ENCODE results near the gene PTK6. TPM values are rescaled to one million over a fixed set of nuclear protein-coding genes. Genes with fewer than 3 reads are reported as not detected.

PTK6 gene
- total RNA-seq, 4 donors from 2014 or later = under 0.01 TPM; not detected in 2

- Histone ChIP-seq H3K4me3 (no peak overlapping the region), H3K27ac (no peak overlapping the region), H3K4me1 (no peaks in the 10 kb centered on the region), H3K9me3 (peaks cover 0 to 4% of the 10 kb centered on the region in 2 donors), H3K27me3 (peaks cover 0 to 11% of the 10 kb centered on the region in 2 donors), H3K36me3 (no peaks in the 10 kb centered on the region)
- TF ChIP-seq, protein P1, sequence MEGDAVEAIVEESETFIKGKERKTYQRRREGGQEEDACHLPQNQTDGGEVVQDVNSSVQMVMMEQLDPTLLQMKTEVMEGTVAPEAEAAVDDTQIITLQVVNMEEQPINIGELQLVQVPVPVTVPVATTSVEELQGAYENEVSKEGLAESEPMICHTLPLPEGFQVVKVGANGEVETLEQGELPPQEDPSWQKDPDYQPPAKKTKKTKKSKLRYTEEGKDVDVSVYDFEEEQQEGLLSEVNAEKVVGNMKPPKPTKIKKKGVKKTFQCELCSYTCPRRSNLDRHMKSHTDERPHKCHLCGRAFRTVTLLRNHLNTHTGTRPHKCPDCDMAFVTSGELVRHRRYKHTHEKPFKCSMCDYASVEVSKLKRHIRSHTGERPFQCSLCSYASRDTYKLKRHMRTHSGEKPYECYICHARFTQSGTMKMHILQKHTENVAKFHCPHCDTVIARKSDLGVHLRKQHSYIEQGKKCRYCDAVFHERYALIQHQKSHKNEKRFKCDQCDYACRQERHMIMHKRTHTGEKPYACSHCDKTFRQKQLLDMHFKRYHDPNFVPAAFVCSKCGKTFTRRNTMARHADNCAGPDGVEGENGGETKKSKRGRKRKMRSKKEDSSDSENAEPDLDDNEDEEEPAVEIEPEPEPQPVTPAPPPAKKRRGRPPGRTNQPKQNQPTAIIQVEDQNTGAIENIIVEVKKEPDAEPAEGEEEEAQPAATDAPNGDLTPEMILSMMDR (IDR thresholded peaks at IDR 0.05) = no peak
- no peak for TF ChIP-seq POLR2A (IDR thresholded peaks at IDR 0.05)
- intact Hi-C loops (cut with DNase I; ENCODE audit: low total_unique reads) = no loop called here
- DNase-seq = no peak
Measured at GRCh38 chr20:63509088-63509564, 28.1 kb downstream of the PTK6 start.

- TF ChIP-seq POLR2A (IDR thresholded peaks at IDR 0.05) = no peak
- TF ChIP-seq, protein P1 (IDR thresholded peaks at IDR 0.05) = no peak
- intact Hi-C loops (cut with DNase I; ENCODE audit: low total_unique reads) = no loop called here
- Histone ChIP-seq H3K4me1 (no peaks in the 10 kb centered on the region), H3K36me3 (no peaks in the 10 kb centered on the region), H3K4me3 (no peak overlapping the region), H3K9me3 (peaks cover 0 to 4% of the 10 kb centered on the region in 2 donors), H3K27ac (no peak overlapping the region), H3K27me3 (peaks cover 0 to 11% of the 10 kb centered on the region in 2 donors)
- DNase-seq = no peak
Measured at GRCh38 chr20:63508072-63508768, 29.0 kb downstream of the PTK6 start.

- TF ChIP-seq POLR2A (IDR thresholded peaks at IDR 0.05) = no peak
- TF ChIP-seq, protein P1 (IDR thresholded peaks at IDR 0.05) = no peak
- Histone ChIP-seq H3K36me3 (no peaks in the 10 kb centered on the region), H3K9me3 (peaks cover 0 to 4% of the 10 kb centered on the region in 2 donors), H3K27me3 (peaks cover 0 to 11% of the 10 kb centered on the region in 2 donors), H3K27ac (no peak overlapping the region), H3K4me1 (no peaks in the 10 kb centered on the region), H3K4me3 (no peak overlapping the region)
- intact Hi-C loops (cut with DNase I; ENCODE audit: low total_unique reads) = no loop called here
- no peak for DNase-seq
Measured at GRCh38 chr20:63507083-63507743, 30.0 kb downstream of the PTK6 start.

GRCh38 chr20:63505723-63506122 is 31.5 kb downstream of the PTK6 start:
- DNase-seq = no peak
- Histone ChIP-seq H3K27ac (no peak overlapping the region), H3K4me1 (no peaks in the 10 kb centered on the region), H3K4me3 (no peak overlapping the region), H3K9me3 (peaks cover 0 to 4% of the 10 kb centered on the region in 2 donors), H3K27me3 (peaks cover 0 to 11% of the 10 kb centered on the region in 2 donors), H3K36me3 (no peaks in the 10 kb centered on the region)
- intact Hi-C loops (cut with DNase I; ENCODE audit: low total_unique reads) = no loop called here
- TF ChIP-seq, protein P1 (IDR thresholded peaks at IDR 0.05) = no peak
- TF ChIP-seq POLR2A (IDR thresholded peaks at IDR 0.05) = no peak

- DNase-seq = no peak
- H3K27me3 ChIP-seq = peaks cover 0 to 13% of the 10 kb centered on the region in 2 donors
Measured at GRCh38 chr20:63505281-63505680, 31.9 kb downstream of the PTK6 start.

More at GRCh38 chr20:63505281-63505680, 31.9 kb downstream of the PTK6 start:
- TF ChIP-seq POLR2A (IDR thresholded peaks at IDR 0.05) = no peak
- TF ChIP-seq, protein P1 (IDR thresholded peaks at IDR 0.05) = no peak
- Histone ChIP-seq H3K4me3 (no peak overlapping the region), H3K27ac (no peak overlapping the region), H3K4me1 (no peaks in the 10 kb centered on the region), H3K36me3 (no peaks in the 10 kb centered on the region), H3K9me3 (peaks cover 0 to 4% of the 10 kb centered on the region in 2 donors)
- intact Hi-C loops (cut with DNase I; ENCODE audit: low total_unique reads) = no loop called here
